Endothelial cell of umbilical vein (primary cell): ENCODE data around the gene KAZN.

ENCODE experiments used
- CTCF ChIP-seq, 2 donors: IDR thresholded peaks; 1 replicate in 1 of 2; 2 replicates in 1 of 2; pipeline ENCODE4 v1.5.1; 2011; ENCODE audit warnings: low read length in 2 of 2, mild to moderate bottlenecking in 2 of 2, moderate library complexity in 2 of 2, control low read depth in 1 of 2, inconsistent platforms in 1 of 2, low read depth in 1 of 2; ENCODE audit not compliant: insufficient read depth in 1 of 2; ENCODE audit errors: extremely low read depth in 1 of 2
- EZH2 ChIP-seq: IDR thresholded peaks from 2 replicates; pipeline ENCODE4 v1.6.1; 2012; ENCODE audit warnings: borderline replicate concordance, low read depth, mild to moderate bottlenecking, moderate library complexity, low read length, inconsistent platforms; ENCODE audit not compliant: severe bottlenecking
- FOS ChIP-seq: IDR thresholded peaks from 2 replicates; pipeline ENCODE4 v1.6.1; 2011; ENCODE audit warnings: mild to moderate bottlenecking, low read length, moderate library complexity, borderline replicate concordance; ENCODE audit not compliant: insufficient read depth
- GATA2 ChIP-seq: IDR thresholded peaks from 2 replicates; pipeline ENCODE4 v1.7.0; 2011; ENCODE audit warnings: low read depth, mild to moderate bottlenecking, moderate library complexity, mixed read lengths, low read length; ENCODE audit not compliant: insufficient read length, insufficient read depth
- MAX ChIP-seq: IDR thresholded peaks from 2 replicates; pipeline ENCODE4 v1.6.1; 2011; ENCODE audit not compliant: insufficient read depth, insufficient read length
- MYC ChIP-seq: IDR thresholded peaks from one replicate; pipeline ENCODE4 v1.6.1; 2011; ENCODE audit warnings: mild to moderate bottlenecking, low read depth, low read length
- POLR2A ChIP-seq: IDR thresholded peaks from 2 replicates; pipeline ENCODE4 v1.6.1; 2012; ENCODE audit warnings: low read depth, mild to moderate bottlenecking, control low read depth, low read length
- POLR2AphosphoS5 ChIP-seq: IDR thresholded peaks from 2 replicates; pipeline ENCODE4 v1.6.1; 2012; ENCODE audit warnings: low read depth, mild to moderate bottlenecking, control low read depth, low read length, moderate library complexity; ENCODE audit not compliant: insufficient read depth

DNA sequence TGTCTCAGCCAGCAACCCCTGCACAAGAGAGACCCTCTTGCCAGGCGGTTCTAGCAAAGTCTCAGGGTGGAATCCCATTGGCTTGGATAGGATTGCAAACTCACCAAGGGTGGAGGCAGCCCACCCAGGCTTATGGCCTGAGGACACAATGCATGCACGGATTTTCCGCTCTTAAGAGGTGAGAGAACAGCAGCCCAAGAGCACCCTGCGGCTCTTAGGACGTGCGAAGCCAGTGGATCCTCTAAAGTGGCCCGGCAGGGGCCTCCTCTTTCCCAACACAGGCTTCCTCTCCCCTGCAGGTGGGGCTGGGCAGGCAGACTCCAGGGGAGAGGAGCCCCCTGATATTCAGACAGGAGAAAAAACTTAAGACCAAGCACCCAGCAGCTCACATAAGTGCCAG, 523.8 kb downstream of the KAZN start:
- TF ChIP-seq MYC: no peak
- TF ChIP-seq EZH2: no peak
- TF ChIP-seq CTCF (IDR thresholded peaks at IDR 0.05; ENCODE audit: extremely low read depth in 1 of 2, insufficient read depth in 1 of 2, low read depth in 1 of 2, low read length in 2 of 2): no peak
- no peak for TF ChIP-seq POLR2AphosphoS5
- no peak for TF ChIP-seq FOS
- TF ChIP-seq POLR2A: no peak
- no peak for TF ChIP-seq MAX
- no peak for TF ChIP-seq GATA2
